Heart right ventricle (tissue), 16 donors: ENCODE data around the gene IL31RA. TPM values are rescaled to one million over a fixed set of nuclear protein-coding genes. Genes with fewer than 3 reads are reported as not detected.

Source experiments
- ATAC-seq, 8 donors: fragments of 200-7000 bp; cut with Tn5 transposase; one replicate each; pipeline ENCODE4 v1.9.1; 2020; ENCODE audit warnings: mild to moderate bottlenecking in 8 of 8, moderate library complexity in 8 of 8, moderate number of reproducible peaks in 1 of 8
- DNase-seq, 2 donors: peaks; one replicate each; pipeline ENCODE4 v3.0.0-alpha.2; 2020
- H3K27ac ChIP-seq, 10 donors: fragments of 200-600 bp; sonication (generic) in 2 of 10; one replicate each; pipeline versions ENCODE4 v1.5.0 to v1.8.0; 2020 to 2022; ENCODE audit warnings: mild to moderate bottlenecking in 3 of 10
- H3K27me3 ChIP-seq, 7 donors: fragments of 200-600 bp; one replicate each; pipeline ENCODE4 v1.8.0; 2021 to 2022; ENCODE audit warnings: mild to moderate bottlenecking in 2 of 7
- H3K36me3 ChIP-seq, 9 donors: fragments of 200-600 bp; sonication (generic) in 1 of 9; one replicate each; pipeline versions ENCODE4 v1.5.0 to v1.8.0; 2020 to 2022; ENCODE audit warnings: mild to moderate bottlenecking in 2 of 9
- H3K4me1 ChIP-seq, 9 donors: fragments of 200-600 bp; sonication (generic) in 1 of 9; one replicate each; pipeline versions ENCODE4 v1.5.0 to v1.8.0; 2020 to 2022; ENCODE audit warnings: mild to moderate bottlenecking in 4 of 9
- H3K4me3 ChIP-seq, 10 donors: fragments of 200-600 bp; sonication (generic) in 2 of 10; one replicate each; pipeline versions ENCODE4 v1.5.0 to v1.8.0; 2020 to 2022; ENCODE audit warnings: mild to moderate bottlenecking in 7 of 10, moderate library complexity in 2 of 10
- H3K9me3 ChIP-seq, 11 donors: fragments of 200-600 bp in 10 of 11; sonication (generic) in 2 of 11; one replicate each; pipeline versions ENCODE4 v1.5.0 to v1.8.0; 2013 to 2022; ENCODE audit warnings: mild to moderate bottlenecking in 2 of 11, control low read depth in 1 of 11, moderate library complexity in 1 of 11
- WGBS, 2 donors: extraction: QIAGEN DNeasy Blood & Tissue Kit; methylation state at CpG; one replicate each; pipeline ENCODE4 v1.1.7; 2013; ENCODE audit warnings: inconsistent platforms in 1 of 2; 5-methylcytosine and 5-hydroxymethylcytosine counted together
- intact Hi-C, 10 donors: fragments of 100-400 bp; cut with DNase I; formaldehyde crosslinking; loops; one replicate each; pipeline versions ENCODE4 v1.11.1 to v1.14.2; 2022
- polyA plus RNA-seq, 2 donors: library from polyadenylated mRNA; stranded (reverse); fragments of 200-250 nt; gene quantifications; one replicate each; pipeline ENCODE4 v1.2.3, GENCODE V29; 2013
- total RNA-seq, 10 donors: library from RNA; stranded (reverse); fragmentation: NEBNext Ultra II Directional in 3 of 10; extraction: Animal tissue kit (Norgen Biotek cat#: 25700) in 3 of 10; gene quantifications; one replicate each; pipeline versions ENCODE4 v1.2.1 to v1.2.4, GENCODE V29; 2021 to 2023
- TF ChIP-seq, protein P1 (sequence below), 9 donors: fragments of 200-600 bp; sonication (generic) in 2 of 9; IDR thresholded peaks; one replicate each; pipeline versions ENCODE4 v1.5.0 to v1.8.0; 2021 to 2022; ENCODE audit warnings: antibody characterized with exemption in 9 of 9, mild to moderate bottlenecking in 5 of 9, moderate library complexity in 1 of 9
- donor health status: Arrhythmogenic right ventricular cardiomyopathy.
- donor health status: ischemic (EF 13 %, LVEDD 7.1; RV severe dilation, severe dysfunction).
- donor health status: healthy with polysubstance abuse.
- donor health status: DM: no; HTN: yes; CAD: no.
- donor health status: DM: no; HTN: no; CAD: no.
- donor health status: ischemic (EF 25% LVEDD 6.9; RV normal size, moderate dysfunction).
- donor health status: ischemic (EF 25% LVEDD 5.7; RV mildly dilated, moderate dysfunction).
- donor health status: healthy.
- donor health status: DM: yes; HTN: yes; CAD: no.
- donor health status: Ischemic cardiomyopathy.
- donor health status: ischemic (EF 35%, LVEDD 5.7; RV mildly dilated, moderate dysfunction).
- donor health status: nonischemic (EF 11% LVEDD 7.7; RV severe dilation, severe dysfunction).
- donor health status: DM: yes; HTN: yes; CAD: no.
- donor health status: PGD.
- donor health status: ischemic (EF 29% LVEDD 5.4; RV normal size, mild dysfunction).
- donor health status: nonischemic (EF 23%, LVEDD 6.1; RV moderate dilation, normal function).

Gene IL31RA
- total and polyA plus RNA-seq, 12 donors, result 0.06 to 1.6 (median 0.76) TPM; not detected in 3

DNA sequence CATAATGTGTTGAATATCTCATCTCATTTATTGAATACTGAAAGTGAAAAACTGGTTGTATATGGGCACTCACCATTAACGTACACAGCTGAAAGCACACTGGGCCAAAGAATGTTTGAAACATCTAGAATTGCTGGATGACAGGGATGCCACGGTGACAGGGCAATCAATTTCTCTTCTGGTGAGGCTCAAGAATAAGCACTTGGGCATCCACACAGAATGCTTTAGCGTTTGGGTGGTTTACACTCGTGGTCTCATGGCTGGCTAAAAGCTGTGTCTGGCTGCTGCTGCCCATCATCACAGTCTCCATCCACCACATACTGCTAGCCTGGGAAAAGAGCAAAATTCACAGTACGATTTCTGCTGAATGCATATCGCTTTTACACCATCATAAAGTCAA, 30.7 kb upstream of the IL31RA start:
- H3K9me3 ChIP-seq, result no peaks in the 10 kb centered on the region
- peaks cover 0 to 66% (median 52%) of the 10 kb centered on the region in 7 donors for H3K27me3 ChIP-seq
- peaks cover 0 to 9% (median 6%) of the 10 kb centered on the region in 9 donors for H3K4me1 ChIP-seq
- 80% methylated on average over 6 of the region's 6 CpGs for WGBS, 2 donors
- no peak overlapping the region for H3K27ac ChIP-seq
- ATAC-seq (no peak), DNase-seq (no peak)
- intact Hi-C loops, result no loop called here
- TF ChIP-seq, protein P1, sequence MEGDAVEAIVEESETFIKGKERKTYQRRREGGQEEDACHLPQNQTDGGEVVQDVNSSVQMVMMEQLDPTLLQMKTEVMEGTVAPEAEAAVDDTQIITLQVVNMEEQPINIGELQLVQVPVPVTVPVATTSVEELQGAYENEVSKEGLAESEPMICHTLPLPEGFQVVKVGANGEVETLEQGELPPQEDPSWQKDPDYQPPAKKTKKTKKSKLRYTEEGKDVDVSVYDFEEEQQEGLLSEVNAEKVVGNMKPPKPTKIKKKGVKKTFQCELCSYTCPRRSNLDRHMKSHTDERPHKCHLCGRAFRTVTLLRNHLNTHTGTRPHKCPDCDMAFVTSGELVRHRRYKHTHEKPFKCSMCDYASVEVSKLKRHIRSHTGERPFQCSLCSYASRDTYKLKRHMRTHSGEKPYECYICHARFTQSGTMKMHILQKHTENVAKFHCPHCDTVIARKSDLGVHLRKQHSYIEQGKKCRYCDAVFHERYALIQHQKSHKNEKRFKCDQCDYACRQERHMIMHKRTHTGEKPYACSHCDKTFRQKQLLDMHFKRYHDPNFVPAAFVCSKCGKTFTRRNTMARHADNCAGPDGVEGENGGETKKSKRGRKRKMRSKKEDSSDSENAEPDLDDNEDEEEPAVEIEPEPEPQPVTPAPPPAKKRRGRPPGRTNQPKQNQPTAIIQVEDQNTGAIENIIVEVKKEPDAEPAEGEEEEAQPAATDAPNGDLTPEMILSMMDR (IDR thresholded peaks at IDR 0.05), result no peak
- H3K36me3 ChIP-seq, result no peaks in the 10 kb centered on the region
- H3K4me3 ChIP-seq, result no peak overlapping the region

GRCh38 chr5:55821731-55822512, 29.2 kb upstream of the IL31RA start:
- peak in 2 of 8 donors; percentile 34 to 68 for ATAC-seq
- DNase-seq, result peak in 1 of 2 donors; percentile 15
- TF ChIP-seq, protein P1 (IDR thresholded peaks at IDR 0.05), result no peak

DNA sequence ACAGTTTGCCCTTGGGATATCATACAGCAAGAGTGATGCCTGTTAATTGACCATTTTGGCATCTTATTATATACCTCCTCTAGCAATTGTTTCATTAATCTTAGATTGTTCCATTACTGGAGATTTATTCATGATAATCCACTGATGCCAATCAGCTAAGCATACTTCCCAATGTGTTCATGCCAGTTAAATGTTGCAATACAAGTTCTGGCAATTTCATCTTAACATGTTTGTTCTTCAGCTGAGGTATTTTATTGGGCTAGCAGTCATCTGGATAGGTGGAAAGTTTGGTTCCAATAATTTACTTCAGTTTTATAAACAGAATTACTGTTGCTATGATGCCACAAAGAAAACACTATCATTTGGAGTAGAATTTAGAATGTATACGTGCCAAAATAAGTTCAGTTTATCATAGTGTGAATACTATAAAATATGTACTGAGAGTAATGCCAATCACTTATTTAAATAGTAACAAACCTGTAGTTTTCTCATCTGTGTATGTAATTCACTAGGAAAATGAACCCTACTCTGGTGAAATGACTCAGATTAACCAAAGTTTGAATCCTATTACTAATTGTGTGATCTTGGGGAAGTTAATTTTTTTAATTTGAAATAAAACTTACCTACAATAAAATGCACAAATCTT, 27.9 kb upstream of the IL31RA start:
- H3K4me3 ChIP-seq, result no peak overlapping the region
- intact Hi-C loops, result no loop called here
- H3K4me1 ChIP-seq, result peaks cover 0 to 9% (median 6%) of the 10 kb centered on the region in 9 donors
- TF ChIP-seq, protein P1 (IDR thresholded peaks at IDR 0.05), result no peak
- ATAC-seq (no peak), DNase-seq (no peak)
- no peaks in the 10 kb centered on the region for H3K36me3 ChIP-seq
- peaks cover 0 to 83% (median 57%) of the 10 kb centered on the region in 7 donors for H3K27me3 ChIP-seq
- WGBS, 2 donors, result 77 to 80% methylated on average over 1 of the region's 1 CpG
- H3K27ac ChIP-seq, result no peak overlapping the region
- no peaks in the 10 kb centered on the region for H3K9me3 ChIP-seq

More at GRCh38 chr5:55821731-55822512, 29.2 kb upstream of the IL31RA start:
- no peak overlapping the region for H3K27ac ChIP-seq
- 6 to 8% methylated on average over 45 of the region's 45 CpGs for WGBS, 2 donors
- no peaks in the 10 kb centered on the region for H3K36me3 ChIP-seq
- peaks cover 0 to 9% (median 6%) of the 10 kb centered on the region in 9 donors for H3K4me1 ChIP-seq
- peaks cover 0 to 81% (median 57%) of the 10 kb centered on the region in 7 donors for H3K27me3 ChIP-seq
- intact Hi-C loops, result no loop called here
- peak overlapping the region; percentile 10 to 53 (median 42) for H3K4me3 ChIP-seq
- H3K9me3 ChIP-seq, result no peaks in the 10 kb centered on the region

DNA sequence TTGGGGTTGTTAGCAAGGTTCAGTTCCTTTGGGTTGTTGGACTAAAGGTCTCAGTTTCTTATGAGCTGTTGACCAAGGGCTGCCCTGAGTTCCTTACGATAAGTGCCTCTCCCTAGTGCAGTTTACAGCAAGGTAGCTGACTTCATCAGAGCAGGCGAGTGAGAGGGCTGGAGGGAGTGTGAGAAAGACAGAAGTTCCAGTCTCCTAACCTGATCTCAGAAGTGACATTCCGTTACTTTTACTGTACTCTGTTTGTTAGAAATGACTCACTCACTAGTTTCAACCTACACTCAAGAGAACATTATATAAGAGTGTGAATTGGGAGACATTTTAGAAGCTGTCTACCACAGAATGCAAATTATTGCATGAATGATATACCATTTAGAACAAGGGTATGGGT, 21.2 kb upstream of the IL31RA start:
- 92 to 93% methylated on average over 3 of the region's 3 CpGs for WGBS, 2 donors
- H3K36me3 ChIP-seq, result no peaks in the 10 kb centered on the region
- no peaks in the 10 kb centered on the region for H3K4me1 ChIP-seq
- no peak overlapping the region for H3K27ac ChIP-seq
- no peak for ATAC-seq
- TF ChIP-seq, protein P1 (IDR thresholded peaks at IDR 0.05), result no peak
- no peak overlapping the region for H3K4me3 ChIP-seq
- intact Hi-C loops, result no loop called here
- no peak for DNase-seq
- H3K27me3 ChIP-seq, result peaks cover 0 to 35% (median 7%) of the 10 kb centered on the region in 7 donors
- peaks cover 0 to 5% (median 0%) of the 10 kb centered on the region in 11 donors for H3K9me3 ChIP-seq
